Right lobe of liver (tissue), 4 donors: ENCODE measurements around the gene TM9SF2.

Experiments
- CTCF ChIP-seq, 4 donors: fragments of 200-600 bp in 3 of 4; fragments of 450-650 bp in 1 of 4; IDR thresholded peaks; one replicate each; pipeline versions ENCODE4 v1.5.1 to v1.8.0; 2016 to 2022; ENCODE audit warnings: antibody characterized with exemption in 4 of 4, mild to moderate bottlenecking in 2 of 4
- POLR2A ChIP-seq: fragments of 450-650 bp; IDR thresholded peaks from one replicate; pipeline ENCODE4 v1.6.1; 2017; ENCODE audit warnings: antibody characterized with exemption, mild to moderate bottlenecking
- donor health status: DM: no; HTN: no; CAD: no.
- donor health status: DM: no; HTN: no; CAD: no.
- donor health status: DM: no; HTN: yes; CAD: no.

- TF ChIP-seq CTCF (IDR thresholded peaks at IDR 0.05): no peak
- no peak for TF ChIP-seq POLR2A
Observed at GRCh38 chr13:99596180-99596579, 94.9 kb downstream of the TM9SF2 start.
